DOHH2 (cell line): Measurements from ENCODE around the gene RBM23.

ENCODE experiments used
- CTCF ChIP-seq: fragments of 200-600 bp; sonication (generic); IDR thresholded peaks from one replicate; pipeline ENCODE4 v1.5.1; 2014; ENCODE audit warnings: antibody characterized with exemption, mild to moderate bottlenecking, low read depth, low read length; ENCODE audit not compliant: poor library complexity, severe bottlenecking
- EZH2phosphoT487 ChIP-seq: fragments of 200-600 bp; sonication (generic); IDR thresholded peaks from 2 replicates; pipeline ENCODE4 v1.6.1; 2017; ENCODE audit warnings: borderline replicate concordance, mild to moderate bottlenecking, antibody characterized with exemption, low read length, moderate library complexity, mixed read lengths

- TF ChIP-seq CTCF = no peak
- no peak for TF ChIP-seq EZH2phosphoT487
Measured at GRCh38 chr14:22877000-22877501, 41.9 kb downstream of the RBM23 start.
